HL-60 (cell line): ENCODE results near the gene NTHL1.
A peak's percentile ranks its signal among the peaks of the same experiment; 100 is the strongest.

Source experiments
- DNase-seq, 2 experiments: peaks; one replicate each; pipeline ENCODE4 v3.0.0-alpha.2; 2010 to 2020; ENCODE audit warnings: low read depth in 1 of 2, low spot score in 1 of 2
- H3K27ac ChIP-seq: fragments of 250-450 bp; sonication (Bioruptor Pico); replicated peaks from 2 replicates; pipeline ENCODE4 v1.5.1; 2020; ENCODE audit warnings: mild to moderate bottlenecking, moderate library complexity
- H3K27me3 ChIP-seq: fragments of 250-450 bp; sonication (Bioruptor Pico); 2 replicates; pipeline ENCODE4 v1.5.1; 2021; ENCODE audit warnings: mild to moderate bottlenecking, moderate library complexity; ENCODE audit not compliant: insufficient read depth, poor library complexity, severe bottlenecking
- H3K4me3 ChIP-seq: replicated peaks from 2 replicates; pipeline ENCODE4 v1.5.1; 2011; ENCODE audit warnings: mild to moderate bottlenecking, control low read depth, low read length; ENCODE audit not compliant: insufficient read depth
- CTCF ChIP-seq: IDR thresholded peaks from one replicate; pipeline ENCODE4 v1.5.1; 2011; ENCODE audit warnings: low read length, control low read depth, inconsistent platforms; ENCODE audit not compliant: insufficient read depth
- GABPA ChIP-seq: IDR thresholded peaks from 2 replicates; pipeline ENCODE4 v1.6.1; 2012; ENCODE audit warnings: low read depth
- POLR2AphosphoS5 ChIP-seq: IDR thresholded peaks from 2 replicates; pipeline ENCODE4 v1.6.1; 2012; ENCODE audit warnings: low read depth
- REST ChIP-seq: IDR thresholded peaks from 2 replicates; pipeline ENCODE4 v1.6.1; 2012; ENCODE audit warnings: low read depth; ENCODE audit not compliant: insufficient replicate concordance
- SPI1 ChIP-seq: IDR thresholded peaks from 2 replicates; pipeline ENCODE4 v1.6.1; 2012; ENCODE audit warnings: low read depth, mild to moderate bottlenecking, borderline replicate concordance

Gene NTHL1

GRCh38 chr16:2009791-2010510 is 37.7 kb downstream of the NTHL1 start, which contains the start of gene ZNF598:
Gene ZNF598 (minus strand): TSS chr16:2009821.
- peak; percentile 69 to 88 for DNase-seq
- peak; percentile 82 for TF ChIP-seq GABPA
- no peak for TF ChIP-seq CTCF
- peak; percentile 70; the same call in 1 of the 2 replicates for TF ChIP-seq SPI1
- peak; percentile 90 for TF ChIP-seq POLR2AphosphoS5
- no peak for TF ChIP-seq REST
- H3K4me3 ChIP-seq = peak within 1 kb of the TSS; percentile 63
- peak within 1 kb of the TSS; percentile 87 for H3K27ac ChIP-seq
- H3K27me3 ChIP-seq = no peaks in the 10 kb centered on the region

GRCh38 chr16:2009164-2009711 is 38.4 kb downstream of the NTHL1 start:
- no peak for DNase-seq
- TF ChIP-seq REST (no peak), GABPA (no peak), POLR2AphosphoS5 (no peak), SPI1 (no peak), CTCF (no peak)
- Histone ChIP-seq H3K4me3 (peak overlapping the region; percentile 63), H3K27ac (peak overlapping the region; percentile 64), H3K27me3 (no peaks in the 10 kb centered on the region)

- peak overlapping the region; percentile 63 for H3K4me3 ChIP-seq
- TF ChIP-seq POLR2AphosphoS5 (no peak), SPI1 (no peak), REST (peak; percentile 23), GABPA (0 out of 2 replicates have a peak, but pooled peaks have one; percentile 5), CTCF (no peak)
- H3K27ac ChIP-seq = peak overlapping the region; percentile 64
- DNase-seq = peak in 1 of 2 experiments; percentile 65
- no peaks in the 10 kb centered on the region for H3K27me3 ChIP-seq
Measured at GRCh38 chr16:2008631-2009163, 38.9 kb downstream of the NTHL1 start.
